ELR (cell line): ENCODE measurements around the gene SLC4A8.

ENCODE experiments used
- DNase-seq: peaks from one replicate; pipeline ENCODE4 v3.0.0-alpha.2; 2015; ENCODE audit warnings: low read depth

Gene SLC4A8

GRCh38 chr12:51528852-51529650 lies 104.4 kb downstream of the SLC4A8 start:
- peak; percentile 15 for DNase-seq

- DNase-seq, result no peak
Observed at GRCh38 chr12:51529651-51529970, 105.0 kb downstream of the SLC4A8 start.

- no peak for DNase-seq
Observed at GRCh38 chr12:51530208-51530607, 105.6 kb downstream of the SLC4A8 start.

- DNase-seq, result no peak
Observed at GRCh38 chr12:51531284-51531977, 106.8 kb downstream of the SLC4A8 start.

GRCh38 chr12:51531978-51532497 lies 107.4 kb downstream of the SLC4A8 start:
- peak; percentile 86 for DNase-seq

DNA sequence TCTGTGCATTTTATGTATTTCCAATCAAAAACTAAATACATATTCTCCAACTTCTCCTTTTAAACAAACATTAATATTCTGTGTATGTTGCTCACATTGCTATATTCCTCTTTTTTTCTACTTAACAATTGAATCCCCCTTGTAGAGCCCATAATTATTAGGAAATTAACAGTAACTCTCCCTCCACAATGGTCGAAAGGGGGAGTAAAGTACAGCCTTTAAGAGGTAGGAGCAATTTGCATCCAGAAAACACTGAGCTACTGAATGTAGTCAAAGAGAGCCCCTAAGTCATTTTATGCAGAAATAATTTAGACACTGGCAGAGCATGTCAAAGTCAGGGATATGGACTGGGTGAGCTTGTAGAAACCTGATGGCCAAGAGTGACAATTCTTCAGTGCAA lies 109.2 kb downstream of the SLC4A8 start:
- DNase-seq, result peak; percentile 51

- no peak for DNase-seq
Observed at GRCh38 chr12:51534216-51535074, 109.8 kb downstream of the SLC4A8 start.

DNA sequence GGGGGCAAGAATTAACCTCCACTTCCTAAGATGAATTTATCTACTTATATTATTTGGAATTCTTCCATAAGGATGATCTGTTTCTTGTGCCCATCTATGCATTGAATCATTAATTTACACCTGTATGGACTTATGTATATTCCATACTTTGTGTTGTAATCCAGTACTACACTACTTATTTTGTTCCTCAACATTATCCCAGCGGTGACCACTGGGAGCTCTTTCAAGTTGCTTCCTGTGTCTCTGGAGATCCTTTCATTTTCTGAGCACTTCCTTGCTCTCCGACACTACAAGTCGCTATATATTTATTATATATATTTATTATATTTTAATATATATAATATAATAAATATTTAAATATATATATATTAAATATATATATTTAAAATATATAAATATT lies 111.5 kb downstream of the SLC4A8 start:
- DNase-seq, result peak; percentile 40

DNA sequence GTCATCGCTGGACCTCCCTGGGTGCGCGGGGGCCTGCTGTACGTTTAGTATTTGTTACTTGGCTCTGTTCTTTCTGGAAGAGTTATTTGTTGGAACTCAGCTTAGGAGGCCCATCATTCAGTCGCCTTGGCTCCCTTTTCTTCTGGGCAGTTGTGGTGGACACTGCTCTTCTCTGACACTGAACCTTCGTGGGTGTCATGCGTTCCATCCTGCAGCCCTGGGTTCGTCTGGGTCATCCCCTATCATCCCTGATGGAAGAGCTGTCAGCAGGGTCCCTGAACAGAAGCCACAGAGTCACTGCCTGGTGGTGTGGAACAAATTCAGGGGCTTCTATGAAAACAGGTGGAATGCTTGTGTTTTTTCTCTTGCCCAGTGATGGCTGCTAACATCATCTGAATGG lies 113.5 kb downstream of the SLC4A8 start:
- DNase-seq, result no peak

DNA sequence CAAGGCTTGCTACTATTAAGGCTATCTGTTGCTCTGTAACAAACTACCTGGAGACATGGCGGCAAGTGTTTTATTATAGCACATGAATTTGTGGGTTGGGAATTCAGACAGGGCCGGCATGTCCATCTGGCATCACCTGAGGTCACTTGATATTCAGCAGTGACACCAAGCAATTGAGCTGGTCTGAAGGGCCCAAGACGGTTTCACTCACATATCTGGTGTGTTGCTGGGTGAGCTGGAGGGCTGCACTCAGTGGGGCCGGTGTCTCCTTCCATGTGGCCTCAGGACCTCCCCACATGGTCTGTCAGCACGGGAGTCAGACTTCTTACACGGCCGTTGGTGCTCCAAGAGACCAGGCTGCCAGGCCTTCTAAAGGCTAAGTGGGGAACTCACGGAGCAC lies 114.0 kb downstream of the SLC4A8 start:
- DNase-seq, result no peak

DNA sequence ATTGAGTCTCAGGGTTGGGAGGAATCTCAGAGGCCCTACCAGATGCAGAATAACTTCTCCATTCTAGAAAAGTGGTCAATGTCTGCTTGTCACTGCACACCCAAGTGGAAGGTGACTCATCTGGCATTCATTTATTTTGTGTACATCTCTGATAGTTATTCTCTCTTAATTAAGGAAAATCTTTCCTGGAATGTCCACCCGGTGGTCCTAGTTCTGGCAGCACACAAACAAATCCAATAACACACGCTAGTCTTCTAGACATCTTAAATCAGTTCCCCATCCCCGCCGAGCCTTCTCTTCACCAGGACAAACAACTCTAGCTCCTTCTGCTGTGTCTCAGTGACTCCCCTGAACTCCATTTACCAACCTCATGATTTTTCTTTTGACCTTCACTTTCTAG lies 116.4 kb downstream of the SLC4A8 start:
- DNase-seq, result no peak

- no peak for DNase-seq
Observed at GRCh38 chr12:51546097-51546496, 121.5 kb downstream of the SLC4A8 start.

DNA sequence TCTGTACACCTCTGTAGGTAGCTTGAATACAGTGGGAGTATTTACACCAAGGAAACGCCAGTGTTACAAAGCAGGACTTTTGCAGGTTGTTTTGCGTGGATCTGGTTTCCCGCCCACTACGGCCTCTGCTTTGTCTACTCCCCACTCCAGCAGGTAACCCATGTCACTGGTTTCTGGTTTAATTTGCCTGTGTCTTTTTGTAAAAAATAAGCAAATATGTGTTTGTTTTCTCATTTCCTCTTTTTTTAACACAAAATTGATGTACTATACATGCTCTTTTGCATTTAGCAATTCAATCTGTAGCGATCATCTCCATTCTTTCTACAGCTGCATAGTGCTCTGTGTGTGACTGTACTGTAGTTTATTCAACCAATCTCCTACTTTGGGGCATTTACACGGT lies 123.0 kb downstream of the SLC4A8 start:
- no peak for DNase-seq

DNA sequence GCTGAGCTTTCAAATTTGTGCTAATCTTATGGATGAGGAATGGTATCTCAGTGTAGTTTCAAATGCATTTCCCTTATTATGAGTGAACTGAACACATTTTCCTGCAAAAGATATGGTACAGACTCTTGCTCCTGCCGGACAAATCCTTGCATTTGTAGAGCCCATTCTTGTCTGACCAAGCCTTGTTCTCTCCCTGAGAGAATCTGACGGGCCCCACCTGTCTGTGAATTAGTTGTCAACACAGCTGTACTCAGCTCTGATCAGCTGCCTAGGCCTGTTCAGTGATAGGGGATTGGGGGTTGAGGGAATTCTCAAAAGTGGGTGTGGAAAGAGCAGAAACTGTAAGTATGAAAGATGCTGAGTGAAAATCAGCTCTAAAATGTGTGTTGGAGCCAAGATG lies 123.6 kb downstream of the SLC4A8 start:
- no peak for DNase-seq

GRCh38 chr12:51549637-51550036 lies 125.0 kb downstream of the SLC4A8 start:
- peak; percentile 13 for DNase-seq
